T-helper 9 cell (primary cell): ENCODE measurements around the gene NDUFB5.

Experiments used
- DNase-seq: peaks from one replicate; pipeline ENCODE4 v3.0.0-alpha.2; 2020
- total RNA-seq, 2 donors: gene quantifications; one replicate each; lab custom pipeline; 2026; lab: John Stamatoyannopoulos, UW

The NDUFB5 gene
- total RNA-seq, result 12.3 to 16.9 reads per million in 2 donors

DNA sequence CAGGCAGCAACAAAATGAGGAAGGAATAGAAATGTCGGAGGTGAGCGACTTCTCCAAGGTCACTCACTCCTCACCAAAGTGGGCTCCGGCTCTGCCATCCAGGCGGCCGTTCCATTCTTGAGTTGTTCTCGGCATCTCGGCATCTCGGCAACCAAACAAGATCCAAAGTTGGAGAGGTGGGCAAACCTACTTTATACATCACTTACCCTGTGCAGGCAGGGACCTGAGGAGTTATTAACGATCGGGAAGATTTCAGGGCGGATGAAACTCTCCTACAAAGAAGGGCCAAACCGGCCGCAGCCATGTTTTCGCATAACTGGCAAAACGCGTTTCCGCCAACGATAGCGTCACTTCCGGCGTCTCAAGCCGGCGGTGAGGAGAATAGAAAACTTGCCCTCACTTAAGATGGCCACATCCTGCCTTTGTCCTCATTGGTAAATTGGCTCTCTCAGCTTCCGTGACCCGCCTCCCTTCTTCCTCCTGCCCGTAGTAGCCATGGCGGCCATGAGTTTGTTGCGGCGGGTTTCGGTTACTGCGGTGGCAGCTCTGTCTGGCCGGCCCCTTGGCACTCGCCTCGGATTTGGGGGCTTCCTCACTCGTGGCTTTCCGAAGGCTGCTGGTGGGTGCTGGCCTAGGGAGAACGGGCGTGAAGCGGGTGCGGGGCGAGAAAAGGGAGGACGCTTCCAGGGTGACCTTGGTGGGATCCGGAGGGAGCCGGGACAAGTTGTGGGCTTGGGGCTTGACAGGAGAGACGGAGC lies at the start of gene NDUFB5, which contains the start of gene MRPL47:
TSS of gene NDUFB5 (plus strand) at position 474 of the 758 bp plus-strand sequence. CDS start at position 496, 22 bp downstream.
TSS of gene MRPL47 (minus strand) at position 318 of the 758 bp plus-strand sequence. CDS start at position 304, 14 bp downstream.
- peak; percentile 88 for DNase-seq

DNA sequence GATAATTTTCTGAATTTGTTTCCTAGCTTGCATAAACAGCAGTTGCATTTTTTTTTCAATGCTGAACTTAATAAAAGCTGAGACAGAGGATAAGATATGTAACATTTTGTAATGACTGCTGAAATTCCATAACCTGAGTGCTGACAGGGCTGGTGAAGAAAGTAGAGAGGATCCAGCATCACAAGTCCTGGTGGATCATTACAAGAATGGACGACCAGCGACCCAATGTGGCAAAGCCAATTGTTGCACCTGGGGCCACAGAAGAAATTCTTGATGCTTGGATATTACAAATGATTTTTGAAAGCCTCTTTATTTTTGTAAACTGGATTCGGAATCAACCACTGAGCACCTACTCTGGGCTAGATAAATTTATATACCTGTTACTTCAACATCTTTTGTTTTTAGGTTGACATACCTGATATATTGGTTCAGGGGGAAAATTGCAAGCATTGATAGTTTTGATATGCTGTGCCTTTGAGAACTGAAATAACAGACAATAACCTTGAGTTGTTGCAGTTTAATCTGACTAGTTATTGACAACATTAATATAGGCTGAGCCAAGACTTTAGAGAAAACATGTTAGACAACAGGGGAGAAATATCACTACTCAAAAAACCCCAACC lies 45.7 kb upstream of the NDUFB5 start:
- DNase-seq, result peak; percentile 21

GRCh38 chr3:179560791-179561190 lies 43.8 kb upstream of the NDUFB5 start:
- DNase-seq, result no peak

GRCh38 chr3:179562591-179563270 lies 41.9 kb upstream of the NDUFB5 start, which contains the start of gene ACTL6A:
ACTL6A (plus strand) TSS chr3:179562926; CDS start chr3:179563093, 167 bp downstream.
- peak; percentile 97 for DNase-seq

- DNase-seq, result peak; percentile 50
Measured at GRCh38 chr3:179563271-179563783, 41.3 kb upstream of the NDUFB5 start.

DNA sequence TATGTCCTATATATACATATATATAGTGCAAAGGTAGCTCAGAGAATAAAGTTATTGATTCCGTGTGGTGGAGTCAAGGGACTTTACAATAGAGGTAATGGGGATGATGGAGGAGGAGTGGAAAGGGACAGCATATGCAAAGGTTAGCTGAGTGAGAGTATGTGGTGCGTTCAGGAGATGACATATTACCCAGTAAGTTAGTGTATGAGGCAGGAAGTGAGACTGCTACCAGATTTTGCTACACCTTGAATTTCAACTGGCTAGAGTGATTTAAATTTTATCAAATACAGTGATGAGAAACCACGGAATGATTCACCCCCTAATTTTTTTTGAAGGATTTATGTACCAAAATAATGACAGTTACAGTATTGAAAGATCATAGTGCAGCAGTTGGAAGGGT lies 39.1 kb upstream of the NDUFB5 start:
- no peak for DNase-seq

DNA sequence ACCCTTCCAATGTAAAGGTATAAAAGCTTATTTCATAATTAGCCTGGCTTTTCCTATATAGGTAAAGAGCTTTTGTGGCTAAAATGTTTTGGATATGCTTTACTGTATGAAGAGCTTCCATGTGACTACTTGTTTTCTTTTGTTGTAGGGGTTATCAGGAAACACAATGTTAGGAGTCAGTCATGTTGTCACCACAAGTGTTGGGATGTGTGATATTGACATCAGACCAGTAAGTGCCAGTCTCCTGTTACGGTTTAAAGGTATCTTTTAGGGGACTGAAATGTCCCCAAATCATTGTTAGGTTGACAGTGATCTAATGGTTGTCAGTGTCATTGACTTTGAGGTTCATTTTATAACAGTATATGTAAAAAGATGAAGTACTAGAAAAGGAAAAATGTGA lies 23.6 kb upstream of the NDUFB5 start:
- no peak for DNase-seq

DNA sequence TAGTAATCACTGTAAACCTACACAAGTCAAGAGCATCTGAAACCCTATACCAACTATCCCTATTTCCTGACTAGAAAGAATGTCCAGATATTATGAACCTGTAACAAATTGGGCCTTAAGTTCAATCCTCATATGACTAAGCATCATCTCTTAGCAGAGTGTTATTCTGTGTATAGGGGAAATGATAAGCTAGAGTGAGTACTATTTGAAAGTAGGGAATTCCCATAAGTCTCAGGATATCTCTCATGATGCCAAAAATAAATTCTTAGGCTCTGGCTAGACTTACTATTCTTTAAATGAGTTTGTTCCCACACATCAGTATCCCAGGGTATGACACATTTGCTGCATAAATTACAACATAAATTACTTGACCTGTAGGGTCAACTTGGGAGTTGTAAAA lies 15.5 kb upstream of the NDUFB5 start:
- no peak for DNase-seq

GRCh38 chr3:179590669-179591068 lies 13.9 kb upstream of the NDUFB5 start:
- no peak for DNase-seq

DNA sequence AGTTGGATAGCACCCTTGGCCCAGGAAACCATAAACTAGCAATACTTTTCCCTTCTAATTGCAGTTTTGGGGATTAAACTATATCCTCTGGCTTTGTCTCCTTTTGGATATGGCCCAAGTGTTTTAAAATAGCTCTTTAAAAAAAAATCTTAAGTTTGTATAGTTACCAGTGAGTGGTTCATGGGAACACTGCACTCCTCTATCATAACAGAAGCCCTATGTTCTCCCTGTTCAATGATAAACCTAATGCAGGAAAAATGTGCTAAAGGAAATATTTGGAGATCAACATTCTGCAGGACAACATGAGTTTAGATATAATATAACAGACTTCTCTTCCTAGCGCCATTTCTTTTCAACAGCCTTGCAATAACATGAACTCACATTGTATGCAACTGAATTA lies 13.3 kb upstream of the NDUFB5 start:
- no peak for DNase-seq

DNA sequence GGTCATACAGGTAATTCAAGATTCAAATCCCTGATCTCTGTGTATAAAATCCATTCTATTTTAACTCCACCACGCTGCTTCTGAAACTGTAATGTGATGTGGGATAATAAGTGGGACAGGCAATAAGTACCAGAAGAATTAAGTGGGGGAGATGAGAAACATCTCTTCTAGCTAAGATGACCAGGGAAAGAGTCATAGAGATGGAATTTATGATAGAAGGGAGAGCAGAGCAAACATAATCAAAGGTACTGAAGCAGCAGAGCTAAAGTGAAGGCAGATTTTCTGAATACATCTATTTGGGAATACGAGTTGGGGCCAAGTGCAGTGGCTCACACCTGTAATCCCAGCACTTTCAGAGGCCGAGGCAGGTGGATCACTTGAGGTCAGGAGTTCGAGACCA lies 5.1 kb upstream of the NDUFB5 start:
- DNase-seq, result no peak

- DNase-seq, result no peak
Measured at GRCh38 chr3:179603321-179603720, 1.3 kb upstream of the NDUFB5 start.

DNA sequence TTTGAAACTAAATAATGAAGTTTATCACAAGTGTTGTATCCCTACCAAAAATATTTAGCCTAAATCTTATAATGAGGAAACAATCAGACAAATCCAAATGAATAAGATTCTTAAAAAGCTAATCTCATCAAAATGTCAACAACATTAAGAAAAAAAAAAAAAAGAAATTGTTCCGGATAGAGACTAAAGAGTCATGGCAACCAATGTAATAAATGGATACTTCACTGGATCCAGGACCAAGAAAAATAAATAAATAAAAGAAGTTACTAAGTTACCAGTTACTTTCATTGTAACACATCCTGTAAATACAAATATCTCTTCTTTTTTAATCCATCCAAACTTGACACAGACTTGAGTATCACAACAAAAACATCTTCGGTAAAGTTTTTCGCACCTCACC lies 763 bp upstream of the NDUFB5 start:
- no peak for DNase-seq

GRCh38 chr3:179606534-179607085 lies 2.0 kb downstream of the NDUFB5 start:
- no peak for DNase-seq

DNA sequence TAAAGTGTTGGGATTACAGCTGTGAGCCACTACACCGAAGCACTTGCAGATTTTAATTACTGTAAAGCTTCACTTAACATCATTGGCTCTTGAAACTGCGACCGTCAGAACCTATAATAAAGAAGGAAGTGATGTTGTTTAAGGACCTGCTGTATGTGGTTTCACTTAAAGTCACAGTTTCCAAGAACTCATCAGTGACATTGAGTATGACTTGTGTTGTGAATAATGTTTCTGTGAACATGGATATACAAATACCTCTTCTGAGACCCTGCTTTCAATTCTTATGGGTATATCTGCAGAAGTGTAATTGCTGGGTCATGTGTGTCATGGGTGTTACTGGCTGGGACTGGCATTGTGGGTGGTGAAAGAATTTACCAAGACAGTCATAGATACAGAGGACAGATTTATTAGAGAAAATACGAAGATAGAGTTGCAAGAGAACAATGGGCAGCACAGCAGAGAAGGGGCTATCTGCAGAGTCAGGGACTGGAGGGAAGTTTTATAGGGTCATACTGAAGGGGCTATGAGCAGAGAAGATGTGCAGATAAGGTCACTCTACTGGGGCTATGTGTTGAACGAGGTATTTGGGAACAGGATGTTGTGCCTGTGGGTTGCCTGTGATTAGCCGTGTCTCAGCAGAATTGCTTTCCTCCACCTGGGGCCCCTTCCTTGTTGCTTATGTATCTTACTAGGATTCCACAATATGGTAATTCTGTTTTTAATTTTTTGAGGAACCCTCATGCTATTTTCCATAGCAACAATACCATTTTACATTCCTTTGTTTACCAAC lies 4.5 kb downstream of the NDUFB5 start:
- no peak for DNase-seq

DNA sequence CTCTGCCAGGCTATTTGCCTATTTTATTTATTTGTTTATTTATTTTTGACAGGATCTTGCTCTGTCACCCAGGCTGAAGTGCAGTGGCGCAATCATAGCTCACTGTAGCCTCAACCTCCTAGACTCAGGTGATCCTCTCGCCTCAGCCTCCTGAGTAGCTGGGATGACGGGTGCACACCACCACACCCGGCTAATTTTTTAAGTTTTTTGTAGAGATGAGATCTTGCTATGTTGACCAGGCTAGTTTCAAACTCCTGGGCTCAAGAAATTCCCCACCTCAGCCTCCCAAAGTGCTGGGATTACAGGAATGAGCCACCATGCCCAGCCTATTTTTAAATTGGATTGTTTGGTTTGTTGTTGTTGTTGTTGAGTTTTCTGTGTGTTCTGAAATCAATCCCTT lies 5.5 kb downstream of the NDUFB5 start:
- no peak for DNase-seq

GRCh38 chr3:179613807-179614206 lies 9.2 kb downstream of the NDUFB5 start:
- DNase-seq, result no peak

GRCh38 chr3:179615458-179616173 lies 11.0 kb downstream of the NDUFB5 start:
- DNase-seq, result no peak

- DNase-seq, result no peak
Measured at GRCh38 chr3:179622023-179622422, 17.4 kb downstream of the NDUFB5 start.

GRCh38 chr3:179624451-179624850 lies 19.9 kb downstream of the NDUFB5 start:
- no peak for DNase-seq

DNA sequence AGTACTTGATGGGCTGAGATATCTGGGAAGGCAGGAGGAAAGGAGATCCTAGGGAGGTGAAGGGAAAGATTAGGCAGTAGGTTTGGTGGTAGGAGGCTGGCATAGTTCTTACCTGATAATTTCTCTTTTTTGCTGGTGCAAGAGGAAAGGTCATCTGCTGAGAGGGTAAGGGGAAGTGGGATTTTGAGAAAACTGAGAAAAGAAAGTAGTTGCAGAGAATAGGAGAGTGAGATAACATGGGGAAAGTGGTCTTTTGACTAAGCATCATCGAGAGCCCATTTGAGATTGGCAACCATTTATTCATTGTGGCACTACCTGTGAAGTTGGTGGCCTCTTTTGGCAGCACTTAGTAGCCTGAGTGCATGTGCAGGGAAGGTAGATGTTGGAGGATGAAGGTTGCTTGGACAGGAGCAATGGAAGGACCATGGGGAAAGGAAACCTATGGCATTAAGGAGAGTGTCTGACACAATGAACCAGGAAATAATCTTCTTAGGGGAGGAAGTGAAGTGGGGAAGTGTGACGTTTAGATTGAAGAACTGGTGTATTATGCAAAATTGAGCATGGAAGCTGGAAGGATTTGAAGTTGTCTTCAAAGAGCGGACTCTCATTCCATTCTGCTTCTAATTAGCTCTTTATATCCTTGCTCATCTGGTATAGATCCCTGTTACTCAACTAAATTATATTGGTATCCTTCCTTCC lies 26.3 kb downstream of the NDUFB5 start:
- DNase-seq, result no peak
